H1 (cell line): ENCODE results near the gene TRIM41. TPM values are rescaled to one million over a fixed set of nuclear protein-coding genes. Genes with fewer than 3 reads are reported as not detected.

Experiments used
- BCL11A ChIP-seq, 2 experiments: IDR thresholded peaks; one replicate each; pipeline ENCODE4 v1.6.1; 2011; ENCODE audit warnings: low read depth in 2 of 2, low read length in 2 of 2, mild to moderate bottlenecking in 2 of 2
- CHD2 ChIP-seq: IDR thresholded peaks from 2 replicates; pipeline ENCODE4 v1.6.1; 2012; ENCODE audit warnings: low read length, improper control_type of control experiment
- EGR1 ChIP-seq: IDR thresholded peaks from 2 replicates; pipeline ENCODE4 v1.6.1; 2011; ENCODE audit warnings: low read depth, low read length, borderline replicate concordance
- EZH2 ChIP-seq: fragments of 200-600 bp; sonication (generic); IDR thresholded peaks from 2 replicates; pipeline ENCODE4 v1.7.1; 2012; ENCODE audit warnings: low read depth, mild to moderate bottlenecking, moderate library complexity, low read length, inconsistent platforms; ENCODE audit not compliant: severe bottlenecking
- GABPA ChIP-seq: IDR thresholded peaks from 2 replicates; pipeline ENCODE4 v1.6.1; 2011; ENCODE audit warnings: mild to moderate bottlenecking, low read length, moderate library complexity, borderline replicate concordance; ENCODE audit not compliant: insufficient read depth
- KDM1A ChIP-seq: fragments of 200-600, 300-600 bp; sonication (generic); IDR thresholded peaks from 2 replicates; pipeline ENCODE4 v1.7.1; 2016; ENCODE audit warnings: mild to moderate bottlenecking, low read length, borderline replicate concordance
- KDM4A ChIP-seq: IDR thresholded peaks from one replicate; pipeline ENCODE4 v1.7.1; 2012; ENCODE audit warnings: low read depth, mild to moderate bottlenecking, moderate library complexity, low read length, inconsistent platforms; ENCODE audit not compliant: severe bottlenecking
- MAFK ChIP-seq: IDR thresholded peaks from 2 replicates; pipeline ENCODE4 v1.6.1; 2012; ENCODE audit warnings: low read depth, mild to moderate bottlenecking, improper control_type of control experiment, low read length
- NANOG ChIP-seq: IDR thresholded peaks from 2 replicates; pipeline ENCODE4 v1.6.1; 2011; ENCODE audit warnings: low read length, low read depth, mild to moderate bottlenecking, inconsistent platforms; ENCODE audit not compliant: insufficient read depth, poor library complexity, severe bottlenecking
- POLR2AphosphoS5 ChIP-seq: IDR thresholded peaks from 2 replicates; pipeline ENCODE4 v1.6.1; 2011; ENCODE audit warnings: low read depth, low read length
- SP1 ChIP-seq: IDR thresholded peaks from 2 replicates; pipeline ENCODE4 v1.6.1; 2011; ENCODE audit warnings: low read depth, low read length
- SRF ChIP-seq: IDR thresholded peaks from 2 replicates; pipeline ENCODE4 v1.6.1; 2011; ENCODE audit warnings: mild to moderate bottlenecking, low read depth, low read length, moderate library complexity
- ZNF274 ChIP-seq: IDR thresholded peaks from 2 replicates; pipeline ENCODE4 v1.7.0; 2012; ENCODE audit warnings: low read length, borderline replicate concordance; ENCODE audit errors: extremely low read depth
- polyA plus RNA-seq, 7 experiments: library from polyadenylated mRNA; depleted of rRNA in 3 of 7; stranded (reverse) in 5 of 7; unstranded in 2 of 7; fragments of >200 nt in 5 of 7; fragments of 200-250 nt in 2 of 7; gene quantifications; 1 replicate in 5 of 7; 2 replicates in 1 of 7; 4 replicates in 1 of 7; pipeline versions ENCODE4 v1.2.1 to v1.2.3, GENCODE V29; 2011 to 2013; ENCODE audit warnings: missing spikeins in 2 of 7, mixed read lengths in 2 of 7
- total RNA-seq: library from RNA; stranded (reverse); fragmentation: NEBNext Ultra II Directional; extraction: Animal tissue kit (Norgen Biotek cat#: 25700); gene quantifications from 2 replicates; pipeline ENCODE4 v1.2.1, GENCODE V29; 2021
- TF ChIP-seq, protein P1 (sequence below), 3 experiments: IDR thresholded peaks; 1 replicate in 2 of 3; 2 replicates in 1 of 3; pipeline versions ENCODE4 v1.5.1 to v1.6.1; 2011; ENCODE audit warnings: low read length in 3 of 3, mild to moderate bottlenecking in 3 of 3, inconsistent platforms in 2 of 3, low read depth in 1 of 3, moderate library complexity in 1 of 3; ENCODE audit not compliant: insufficient read depth in 1 of 3; ENCODE audit errors: control extremely low read depth in 1 of 3

The TRIM41 gene
- total and polyA plus RNA-seq, 2 of the 8 experiments (the other 6 are each of a cell fraction or from before 2014, with no cell fraction given), result 12.9 to 21.6 TPM

DNA sequence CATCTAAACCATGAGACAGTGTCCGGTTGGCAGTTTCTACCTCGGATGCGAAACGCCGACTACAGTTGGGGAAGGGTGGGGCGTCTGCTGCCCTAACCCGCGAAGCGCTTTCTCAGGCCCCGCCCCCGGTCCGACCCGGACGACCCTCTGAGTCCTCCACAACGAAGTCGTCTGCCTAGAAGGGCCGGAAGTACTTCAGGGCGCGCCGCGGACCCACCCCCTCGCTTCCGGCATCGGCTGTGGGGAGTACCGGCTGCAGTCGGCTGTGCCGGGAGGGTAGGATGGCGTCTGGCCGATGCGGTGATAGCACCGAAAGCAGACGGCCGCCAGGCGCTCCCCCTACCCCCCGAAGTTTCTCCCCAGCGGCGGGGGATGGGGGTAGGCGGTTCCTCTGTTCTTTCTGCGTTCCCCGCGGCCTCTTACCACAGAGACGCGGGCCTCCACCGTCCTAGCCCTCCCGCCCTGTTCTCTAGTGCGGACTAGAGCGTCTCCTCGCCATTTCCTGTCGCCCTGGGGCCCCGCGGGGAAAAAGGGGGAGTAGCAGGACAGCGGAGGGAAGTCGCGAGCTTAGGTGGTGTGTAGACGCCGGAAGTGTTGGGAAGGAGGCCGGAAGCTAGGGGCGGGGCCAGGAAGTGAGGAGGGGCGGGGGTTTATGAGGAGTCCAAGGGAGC, at the start of gene TRIM41 (continued):
- TF ChIP-seq KDM1A, result no peak
- TF ChIP-seq BCL11A (IDR thresholded peaks at IDR 0.05; ENCODE audit: low read depth in 2 of 2, low read length in 2 of 2), result no peak
- no peak for TF ChIP-seq NANOG
- TF ChIP-seq POLR2AphosphoS5, result peak; percentile 88; the same call in 1 of the 2 replicates
- TF ChIP-seq SP1, result 0 out of 2 replicates have a peak, but pooled peaks have one; percentile 49
- peak; percentile 6 for TF ChIP-seq KDM4A
- no peak for TF ChIP-seq CHD2
- no peak for TF ChIP-seq ZNF274
- TF ChIP-seq, protein P1, sequence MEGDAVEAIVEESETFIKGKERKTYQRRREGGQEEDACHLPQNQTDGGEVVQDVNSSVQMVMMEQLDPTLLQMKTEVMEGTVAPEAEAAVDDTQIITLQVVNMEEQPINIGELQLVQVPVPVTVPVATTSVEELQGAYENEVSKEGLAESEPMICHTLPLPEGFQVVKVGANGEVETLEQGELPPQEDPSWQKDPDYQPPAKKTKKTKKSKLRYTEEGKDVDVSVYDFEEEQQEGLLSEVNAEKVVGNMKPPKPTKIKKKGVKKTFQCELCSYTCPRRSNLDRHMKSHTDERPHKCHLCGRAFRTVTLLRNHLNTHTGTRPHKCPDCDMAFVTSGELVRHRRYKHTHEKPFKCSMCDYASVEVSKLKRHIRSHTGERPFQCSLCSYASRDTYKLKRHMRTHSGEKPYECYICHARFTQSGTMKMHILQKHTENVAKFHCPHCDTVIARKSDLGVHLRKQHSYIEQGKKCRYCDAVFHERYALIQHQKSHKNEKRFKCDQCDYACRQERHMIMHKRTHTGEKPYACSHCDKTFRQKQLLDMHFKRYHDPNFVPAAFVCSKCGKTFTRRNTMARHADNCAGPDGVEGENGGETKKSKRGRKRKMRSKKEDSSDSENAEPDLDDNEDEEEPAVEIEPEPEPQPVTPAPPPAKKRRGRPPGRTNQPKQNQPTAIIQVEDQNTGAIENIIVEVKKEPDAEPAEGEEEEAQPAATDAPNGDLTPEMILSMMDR (IDR thresholded peaks at IDR 0.05; ENCODE audit: control extremely low read depth in 1 of 3, insufficient read depth in 1 of 3, low read depth in 1 of 3, low read length in 3 of 3), result peak in 1 of 3 experiments; percentile 5; a peak in 1 of 4 replicates
- no peak for TF ChIP-seq MAFK
- TF ChIP-seq GABPA, result peak; percentile 94
- TF ChIP-seq SRF, result no peak
- peak; percentile 99 for TF ChIP-seq EGR1
- no peak for TF ChIP-seq EZH2
